ENCODE measurements around the gene RNASE7.

RNASE7 gene

GRCh38 chr14:21071225-21072030 lies 29.3 kb downstream of the RNASE7 start:
- DNase-seq = peak; percentile 89 to 93
- no peaks in the 10 kb centered on the region for H3K9me3 ChIP-seq
- intact Hi-C loops (cut with DNase I; ENCODE audit: low total_unique reads) = no loop called here
- TF ChIP-seq CTCF (IDR thresholded peaks at IDR 0.05) = no peak
- H3K27ac ChIP-seq = peak overlapping the region; percentile 86 to 92
- H3K27me3 ChIP-seq = no peaks in the 10 kb centered on the region
- peaks cover 10 to 31% (median 23%) of the 10 kb centered on the region in 3 donors for H3K36me3 ChIP-seq
- H3K4me3 ChIP-seq = peak overlapping the region; percentile 76 to 77
- peaks cover 0 to 40% (median 28%) of the 10 kb centered on the region in 4 donors for H3K4me1 ChIP-seq

- peaks cover 0 to 40% (median 28%) of the 10 kb centered on the region in 4 donors for H3K4me1 ChIP-seq
- peak overlapping the region; percentile 76 to 77 for H3K4me3 ChIP-seq
These were observed 29.9 kb downstream of the RNASE7 start for GRCh38 chr14:21072031-21072473.

GRCh38 chr14:21072781-21073339 lies 30.7 kb downstream of the RNASE7 start:
- no peak for DNase-seq
- Histone ChIP-seq H3K27me3 (no peaks in the 10 kb centered on the region), H3K9me3 (no peaks in the 10 kb centered on the region), H3K4me1 (peaks cover 0 to 40% (median 28%) of the 10 kb centered on the region in 4 donors), H3K36me3 (peaks cover 13 to 45% (median 37%) of the 10 kb centered on the region in 3 donors), H3K4me3 (no peak overlapping the region), H3K27ac (peak overlapping the region; percentile 86 to 92)
- TF ChIP-seq CTCF (IDR thresholded peaks at IDR 0.05) = no peak
- intact Hi-C loops (cut with DNase I; ENCODE audit: low total_unique reads) = no loop called here

More at GRCh38 chr14:21072031-21072473, 29.9 kb downstream of the RNASE7 start:
- peak in 1 of 2 experiments; percentile 6 for TF ChIP-seq CTCF (IDR thresholded peaks at IDR 0.05)
- Histone ChIP-seq H3K9me3 (no peaks in the 10 kb centered on the region), H3K36me3 (peaks cover 13 to 37% (median 29%) of the 10 kb centered on the region in 3 donors), H3K27ac (peak overlapping the region; percentile 86 to 92), H3K27me3 (no peaks in the 10 kb centered on the region)
- DNase-seq = peak in 1 of 2 donors; percentile 64
- intact Hi-C loops (cut with DNase I; ENCODE audit: low total_unique reads) = no loop called here

GRCh38 chr14:21073921-21074320 lies 31.8 kb downstream of the RNASE7 start:
- Histone ChIP-seq H3K4me1 (peaks cover 0 to 35% (median 21%) of the 10 kb centered on the region in 4 donors), H3K9me3 (no peaks in the 10 kb centered on the region), H3K27me3 (no peaks in the 10 kb centered on the region), H3K36me3 (peaks cover 24 to 56% (median 48%) of the 10 kb centered on the region in 3 donors), H3K4me3 (no peak overlapping the region), H3K27ac (no peak overlapping the region)
- intact Hi-C loops (cut with DNase I; ENCODE audit: low total_unique reads) = no loop called here
- TF ChIP-seq CTCF (IDR thresholded peaks at IDR 0.05) = no peak
- DNase-seq = no peak

- Histone ChIP-seq H3K4me3 (no peak overlapping the region), H3K36me3 (peaks cover 31 to 63% (median 55%) of the 10 kb centered on the region in 3 donors), H3K4me1 (peaks cover 0 to 28% (median 14%) of the 10 kb centered on the region in 4 donors), H3K27ac (no peak overlapping the region), H3K9me3 (no peaks in the 10 kb centered on the region), H3K27me3 (no peaks in the 10 kb centered on the region)
- no peak for DNase-seq
- intact Hi-C loops (cut with DNase I; ENCODE audit: low total_unique reads) = no loop called here
- TF ChIP-seq CTCF (IDR thresholded peaks at IDR 0.05) = no peak
These were observed 32.5 kb downstream of the RNASE7 start for GRCh38 chr14:21074398-21075272.
